Transverse colon (tissue), 4 donors: ENCODE measurements around the gene CREB5. TPM values are rescaled to one million over a fixed set of nuclear protein-coding genes. Genes with fewer than 3 reads are reported as not detected.

ENCODE experiments used
- DNase-seq: peaks from one replicate; pipeline ENCODE4 v3.0.0-alpha.2; 2019
- H3K27ac ChIP-seq, 4 donors: fragments of 200-600 bp; sonication (generic); 2 replicates each; pipeline ENCODE4 v1.5.1; 2016 to 2018; ENCODE audit warnings: inconsistent platforms in 4 of 4
- H3K27me3 ChIP-seq: fragments of 200-600 bp; sonication (generic); 2 replicates; pipeline ENCODE4 v1.5.1; 2017; ENCODE audit warnings: inconsistent platforms
- H3K36me3 ChIP-seq, 4 donors: fragments of 200-600 bp; sonication (generic); 2 replicates each; pipeline ENCODE4 v1.5.1; 2017 to 2019; ENCODE audit warnings: inconsistent platforms in 4 of 4
- H3K4me1 ChIP-seq, 4 donors: fragments of 200-600 bp; sonication (generic); 2 replicates each; pipeline ENCODE4 v1.5.1; 2017 to 2020; ENCODE audit warnings: inconsistent platforms in 4 of 4
- H3K4me3 ChIP-seq, 4 donors: fragments of 200-600 bp; sonication (generic); 1 replicate in 1 of 4; 2 replicates in 3 of 4; pipeline versions ENCODE4 v1.5.1 to v1.6.1; 2017 to 2019; ENCODE audit warnings: inconsistent platforms in 4 of 4
- H3K9me3 ChIP-seq, 2 donors: fragments of 200-600 bp; sonication (generic); 2 replicates each; pipeline ENCODE4 v1.5.1; 2017 to 2019; ENCODE audit warnings: inconsistent platforms in 2 of 2
- EP300 ChIP-seq: sonication (generic); formaldehyde crosslinking; IDR thresholded peaks from one replicate; pipeline ENCODE4 v1.6.1; 2017; ENCODE audit warnings: antibody characterized with exemption, low read depth
- POLR2A ChIP-seq: fragments of 450-650 bp; IDR thresholded peaks from one replicate; pipeline ENCODE4 v1.6.1; 2016; ENCODE audit warnings: antibody characterized with exemption, mild to moderate bottlenecking, moderate library complexity
- POLR2AphosphoS5 ChIP-seq, 3 donors: sonication (generic); formaldehyde crosslinking; IDR thresholded peaks; one replicate each; pipeline ENCODE4 v1.6.1; 2016; ENCODE audit warnings: antibody characterized with exemption in 3 of 3
- WGBS, 2 donors: methylation state at CpG; one replicate each; pipeline ENCODE4 v1.1.5; 2018; ENCODE audit warnings: low coverage in 1 of 2; 5-methylcytosine and 5-hydroxymethylcytosine counted together
- in situ Hi-C, 4 donors: fragments of 200-750 bp; cut with MboI; loops; one replicate each; pipeline versions ENCODE4 v1.15.0 to v1.15.1; 2017; ENCODE audit warnings: low sequenced_read_pairs in 3 of 4, low pct_ligation_motif_present in 1 of 4, low pct_unique_long_range_greater_than_20kb in 1 of 4
- intact Hi-C: fragments of 100-400 bp; cut with DNase I; formaldehyde crosslinking; loops from one replicate; pipeline ENCODE4 v1.15.1; 2023; ENCODE audit warnings: low total_unique reads
- total RNA-seq, 4 donors: library from RNA; depleted of rRNA; stranded (reverse); fragments of >200 nt; gene quantifications; one replicate each; pipeline ENCODE4 v1.1.0, GENCODE V29; 2016
- TF ChIP-seq, protein P1 (sequence below), 5 experiments: fragments of 200-600 bp in 3 of 5; fragments of 450-650 bp in 2 of 5; sonication (generic) in 3 of 5; IDR thresholded peaks; 1 replicate in 2 of 5; 2 replicates in 3 of 5; pipeline ENCODE4 v1.5.1; 2016 to 2017; ENCODE audit warnings: antibody characterized with exemption in 5 of 5, inconsistent platforms in 3 of 5, mild to moderate bottlenecking in 2 of 5, moderate library complexity in 1 of 5

The CREB5 gene
- total RNA-seq, 4 donors from 2014 or later, result 3.0 to 12.2 (median 7.0) TPM

- H3K36me3 ChIP-seq, result no peaks in the 10 kb centered on the region
- 76 to 80% methylated on average over 2 to 4 of the region's 4 CpGs for WGBS, 2 donors
- intact Hi-C loops, result no loop called here
- TF ChIP-seq, protein P1, sequence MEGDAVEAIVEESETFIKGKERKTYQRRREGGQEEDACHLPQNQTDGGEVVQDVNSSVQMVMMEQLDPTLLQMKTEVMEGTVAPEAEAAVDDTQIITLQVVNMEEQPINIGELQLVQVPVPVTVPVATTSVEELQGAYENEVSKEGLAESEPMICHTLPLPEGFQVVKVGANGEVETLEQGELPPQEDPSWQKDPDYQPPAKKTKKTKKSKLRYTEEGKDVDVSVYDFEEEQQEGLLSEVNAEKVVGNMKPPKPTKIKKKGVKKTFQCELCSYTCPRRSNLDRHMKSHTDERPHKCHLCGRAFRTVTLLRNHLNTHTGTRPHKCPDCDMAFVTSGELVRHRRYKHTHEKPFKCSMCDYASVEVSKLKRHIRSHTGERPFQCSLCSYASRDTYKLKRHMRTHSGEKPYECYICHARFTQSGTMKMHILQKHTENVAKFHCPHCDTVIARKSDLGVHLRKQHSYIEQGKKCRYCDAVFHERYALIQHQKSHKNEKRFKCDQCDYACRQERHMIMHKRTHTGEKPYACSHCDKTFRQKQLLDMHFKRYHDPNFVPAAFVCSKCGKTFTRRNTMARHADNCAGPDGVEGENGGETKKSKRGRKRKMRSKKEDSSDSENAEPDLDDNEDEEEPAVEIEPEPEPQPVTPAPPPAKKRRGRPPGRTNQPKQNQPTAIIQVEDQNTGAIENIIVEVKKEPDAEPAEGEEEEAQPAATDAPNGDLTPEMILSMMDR (IDR thresholded peaks at IDR 0.05), result no peak
- TF ChIP-seq POLR2A (no peak), POLR2AphosphoS5 (IDR thresholded peaks at IDR 0.05) (no peak), EP300 (no peak)
- H3K9me3 ChIP-seq, result no peaks in the 10 kb centered on the region
- in situ Hi-C loops, result no loop called here
- H3K27ac ChIP-seq, result no peak overlapping the region
- DNase-seq, result no peak
- H3K27me3 ChIP-seq, result no peaks in the 10 kb centered on the region
- no peaks in the 10 kb centered on the region for H3K4me1 ChIP-seq
- H3K4me3 ChIP-seq, result no peak overlapping the region
These were observed 378.1 kb downstream of the CREB5 start for GRCh38 chr7:28790467-28790866.

- no peak for DNase-seq
- in situ Hi-C loops (no loop called here), intact Hi-C loops (no loop called here)
- H3K4me3 ChIP-seq, result no peak overlapping the region
- H3K4me1 ChIP-seq, result no peaks in the 10 kb centered on the region
- TF ChIP-seq, protein P1 (IDR thresholded peaks at IDR 0.05), result no peak
- no peak for TF ChIP-seq POLR2AphosphoS5 (IDR thresholded peaks at IDR 0.05)
- no peak overlapping the region for H3K27ac ChIP-seq
- no peaks in the 10 kb centered on the region for H3K27me3 ChIP-seq
- 62 to 80% methylated on average over 1 to 2 of the region's 2 CpGs for WGBS, 2 donors
- no peaks in the 10 kb centered on the region for H3K36me3 ChIP-seq
- H3K9me3 ChIP-seq, result no peaks in the 10 kb centered on the region
These were observed 380.5 kb downstream of the CREB5 start for GRCh38 chr7:28792858-28793257.

GRCh38 chr7:28793381-28794085, 381.2 kb downstream of the CREB5 start:
- Histone ChIP-seq H3K36me3 (no peaks in the 10 kb centered on the region), H3K27ac (no peak overlapping the region), H3K9me3 (no peaks in the 10 kb centered on the region), H3K27me3 (no peaks in the 10 kb centered on the region), H3K4me3 (no peak overlapping the region), H3K4me1 (no peaks in the 10 kb centered on the region)
- in situ Hi-C loops (no loop called here), intact Hi-C loops (no loop called here)
- 87 to 89% methylated on average over 3 to 9 of the region's 9 CpGs for WGBS, 2 donors
- no peak for DNase-seq
- TF ChIP-seq POLR2A, result no peak
- TF ChIP-seq EP300, result no peak
- TF ChIP-seq, protein P1 (IDR thresholded peaks at IDR 0.05), result no peak
- TF ChIP-seq POLR2AphosphoS5 (IDR thresholded peaks at IDR 0.05), result no peak

GRCh38 chr7:28798274-28798673, 386.0 kb downstream of the CREB5 start:
- intact Hi-C loops (no loop called here), in situ Hi-C loops (no loop called here)
- H3K4me1 ChIP-seq, result peaks cover 0 to 14% (median 4%) of the 10 kb centered on the region in 4 donors
- H3K27ac ChIP-seq, result no peak overlapping the region
- H3K9me3 ChIP-seq, result no peaks in the 10 kb centered on the region
- H3K27me3 ChIP-seq, result no peaks in the 10 kb centered on the region
- no peak overlapping the region for H3K4me3 ChIP-seq
- DNase-seq, result no peak
- no peaks in the 10 kb centered on the region for H3K36me3 ChIP-seq
- TF ChIP-seq POLR2A (no peak), POLR2AphosphoS5 (IDR thresholded peaks at IDR 0.05) (no peak), EP300 (no peak)
- TF ChIP-seq, protein P1 (IDR thresholded peaks at IDR 0.05), result no peak
- WGBS, 2 donors, result 80 to 97% methylated on average over 1 to 15 of the region's 15 CpGs
